Panc1 (cell line): Measurements from ENCODE around the gene MINDY4. TPM values are rescaled to one million over a fixed set of nuclear protein-coding genes. Genes with fewer than 3 reads are reported as not detected.

Experiments used
- ATAC-seq: fragments of 200-7000 bp; cut with Tn5 transposase; 2 replicates; pipeline ENCODE4 v1.9.1; 2020; ENCODE audit warnings: mild to moderate bottlenecking, moderate library complexity
- BruUV-seq: library from RNA; stranded (reverse); fragments of 400-500 nt; replicated peaks from 2 replicates; lab custom pipeline; 2021; lab: Mats Ljungman, UMichigan
- CTCF ChIA-PET: fragments of 300-600 bp; sonication (Branson Sonifier 250); formaldehyde crosslinking; loops from one replicate; lab custom pipeline; 2022; ENCODE audit warnings: antibody characterized with exemption; lab: Charles Lee
- POLR2A ChIA-PET: fragments of 300-600 bp; sonication (Branson Sonifier 250); formaldehyde crosslinking; loops from one replicate; lab custom pipeline; 2022; ENCODE audit warnings: antibody characterized with exemption; lab: Charles Lee
- DNase-seq: peaks from one replicate; pipeline ENCODE4 v3.0.0-alpha.2; 2010; ENCODE audit warnings: low read depth, low spot score
- H3K27ac ChIP-seq: 2 replicates; pipeline ENCODE4 v1.5.1; 2011; ENCODE audit warnings: mild to moderate bottlenecking, low read length, inconsistent platforms
- H3K27me3 ChIP-seq: fragments of 200-500 bp; sonication (Bioruptor generic); 2 replicates; pipeline ENCODE4 v1.6.0; 2014; ENCODE audit warnings: low read length, inconsistent platforms; ENCODE audit not compliant: control insufficient read depth, insufficient read depth
- H3K36me3 ChIP-seq: fragments of 200-500 bp; sonication (Bioruptor generic); 2 replicates; pipeline ENCODE4 v1.5.1; 2014; ENCODE audit warnings: inconsistent platforms, mild to moderate bottlenecking, low read length, moderate library complexity; ENCODE audit not compliant: control insufficient read depth, insufficient read depth
- H3K4me1 ChIP-seq: 2 replicates; pipeline ENCODE4 v1.5.1; 2011; ENCODE audit warnings: inconsistent platforms, mild to moderate bottlenecking, low read length, moderate library complexity; ENCODE audit not compliant: control insufficient read depth, insufficient read depth
- H3K4me3 ChIP-seq, 2 experiments: 2 replicates each; pipeline ENCODE4 v1.5.1; 2011 to 2012; ENCODE audit warnings: low read depth in 2 of 2, low read length in 2 of 2, mild to moderate bottlenecking in 2 of 2, inconsistent platforms in 1 of 2, moderate library complexity in 1 of 2
- H3K9me3 ChIP-seq: fragments of 200-500 bp; sonication (Bioruptor generic); 2 replicates; pipeline ENCODE4 v1.5.1; 2014; ENCODE audit warnings: low read depth, mild to moderate bottlenecking, inconsistent platforms, low read length, moderate library complexity; ENCODE audit not compliant: control insufficient read depth, insufficient read depth
- CTCF ChIP-seq: fragments of 450-650 bp; IDR thresholded peaks from 2 replicates; pipeline ENCODE4 v1.5.1; 2017; ENCODE audit warnings: mild to moderate bottlenecking
- POLR2AphosphoS5 ChIP-seq: IDR thresholded peaks from 2 replicates; pipeline ENCODE4 v1.6.1; 2012; ENCODE audit warnings: mild to moderate bottlenecking, low read depth, low read length, moderate library complexity
- REST ChIP-seq, 2 experiments: IDR thresholded peaks; 2 replicates each; pipeline ENCODE4 v1.6.1; 2011 to 2012; ENCODE audit warnings: low read depth in 2 of 2, control low read depth in 1 of 2, low read length in 1 of 2, mild to moderate bottlenecking in 1 of 2, moderate library complexity in 1 of 2; ENCODE audit not compliant: insufficient read depth in 1 of 2
- SIN3A ChIP-seq: IDR thresholded peaks from 2 replicates; pipeline ENCODE4 v1.6.1; 2012; ENCODE audit warnings: low read depth, mild to moderate bottlenecking, low read length, moderate library complexity, borderline replicate concordance; ENCODE audit not compliant: insufficient read depth
- TCF7L2 ChIP-seq: IDR thresholded peaks from 2 replicates; pipeline ENCODE4 v1.6.1; 2011; ENCODE audit warnings: mild to moderate bottlenecking, low read depth, low read length, inconsistent platforms
- in situ Hi-C: cut with HindIII; loops from 2 replicates; pipeline ENCODE4 v1.10.0; 2016; ENCODE audit warnings: low sequenced_read_pairs, low pct_unique_long_range_greater_than_20kb
- intact Hi-C: fragments of 100-400 bp; cut with micrococcal nuclease; formaldehyde crosslinking; loops from one replicate; pipeline ENCODE4 v1.10.0; 2022; ENCODE audit not compliant: unreplicated experiment
- total RNA-seq: library from RNA; stranded (reverse); gene quantifications from one replicate; pipeline ENCODE4 v1.2.1, GENCODE V29; 2021; ENCODE audit not compliant: unreplicated experiment

Gene MINDY4
- total RNA-seq, 1 experiment from 2014 or later: 6.2 TPM

- ATAC-seq (no peak), DNase-seq (no peak)
- H3K36me3 ChIP-seq: no peaks in the 10 kb centered on the region
- TF ChIP-seq TCF7L2 (no peak), REST (IDR thresholded peaks at IDR 0.05; ENCODE audit: insufficient read depth in 1 of 2, low read depth in 2 of 2, low read length in 1 of 2) (no peak), SIN3A (no peak), CTCF (no peak), POLR2AphosphoS5 (no peak)
- no peaks in the 10 kb centered on the region for H3K4me1 ChIP-seq
- intact Hi-C loops: no loop called here
- no peak overlapping the region for H3K27ac ChIP-seq
- H3K27me3 ChIP-seq: no peaks in the 10 kb centered on the region
- ChIA-PET POLR2A (no interaction called here), CTCF (no interaction called here)
- BruUV-seq: no TSS peak
- in situ Hi-C loops: no loop called here
- H3K4me3 ChIP-seq: no peak overlapping the region
- H3K9me3 ChIP-seq: no peaks in the 10 kb centered on the region
Observed at GRCh38 chr7:30858576-30858975, 87.4 kb downstream of the MINDY4 start.

GRCh38 chr7:30859202-30859939 is 88.2 kb downstream of the MINDY4 start:
- no peaks in the 10 kb centered on the region for H3K9me3 ChIP-seq
- TF ChIP-seq REST (IDR thresholded peaks at IDR 0.05; ENCODE audit: insufficient read depth in 1 of 2, low read depth in 2 of 2, low read length in 1 of 2): no peak
- TF ChIP-seq POLR2AphosphoS5: no peak
- TF ChIP-seq CTCF: no peak
- TF ChIP-seq SIN3A: no peak
- no peak for TF ChIP-seq TCF7L2
- DNase-seq (no peak), ATAC-seq (no peak)
- no TSS peak for BruUV-seq
- CTCF ChIA-PET: no interaction called here
- H3K36me3 ChIP-seq: no peaks in the 10 kb centered on the region
- POLR2A ChIA-PET: no interaction called here
- no peaks in the 10 kb centered on the region for H3K4me1 ChIP-seq
- intact Hi-C loops: no loop called here
- no peaks in the 10 kb centered on the region for H3K27me3 ChIP-seq
- H3K4me3 ChIP-seq: no peak overlapping the region
- no peak overlapping the region for H3K27ac ChIP-seq
- in situ Hi-C loops: no loop called here
